HepG2 (cell line): ENCODE data around the gene CDA.

Source experiments
- SP1 ChIP-seq, 2 experiments: fragments of 450-650 bp in 1 of 2; sonication (generic) in 1 of 2; formaldehyde crosslinking in 1 of 2; IDR thresholded peaks; 2 replicates each; pipeline versions ENCODE4 v1.4.0 to v1.6.1; 2016 to 2020; ENCODE audit warnings: missing genetic modification reagents in 1 of 2
- ZNF296 ChIP-seq: sonication (generic); formaldehyde crosslinking; conservative IDR thresholded peaks from 2 replicates; pipeline ENCODE4 v1.5.0; 2020; ENCODE audit warnings: mild to moderate bottlenecking, missing genetic modification reagents
- TF ChIP-seq, protein P1 (sequence below): sonication (generic); formaldehyde crosslinking; IDR thresholded peaks from 2 replicates; pipeline ENCODE4 v1.5.0; 2020; ENCODE audit warnings: mild to moderate bottlenecking, missing genetic modification reagents, moderate library complexity

DNA sequence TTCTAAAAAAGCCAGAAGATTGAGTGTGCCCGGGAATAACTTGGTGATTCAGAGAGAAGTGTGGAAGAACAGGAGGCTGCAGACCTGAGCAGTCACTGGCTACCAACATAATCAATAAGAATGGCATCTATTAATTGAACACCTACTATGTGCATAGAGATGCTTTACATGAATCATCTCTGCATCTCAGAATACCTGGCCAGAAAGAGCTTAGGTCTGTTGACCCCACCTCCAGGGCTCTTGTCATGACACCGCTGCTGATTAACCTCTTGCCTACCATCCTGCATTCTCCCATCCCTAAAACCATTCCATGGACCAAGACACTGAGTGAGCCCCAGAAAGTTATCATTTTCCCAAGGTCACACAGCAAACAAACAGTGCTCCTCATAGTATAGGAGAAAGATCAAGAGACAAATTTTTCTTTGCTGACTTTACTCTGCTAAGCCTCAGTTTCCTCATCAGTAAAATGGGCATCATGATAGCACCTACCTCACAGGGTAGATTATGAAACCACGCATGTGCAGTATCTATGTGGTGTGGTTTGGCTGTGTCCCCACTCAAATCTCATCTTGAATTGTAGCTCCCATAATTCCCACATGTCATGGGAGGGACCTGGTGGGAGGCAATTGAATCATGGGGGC lies 28.1 kb downstream of the CDA start:
- TF ChIP-seq, protein P1, sequence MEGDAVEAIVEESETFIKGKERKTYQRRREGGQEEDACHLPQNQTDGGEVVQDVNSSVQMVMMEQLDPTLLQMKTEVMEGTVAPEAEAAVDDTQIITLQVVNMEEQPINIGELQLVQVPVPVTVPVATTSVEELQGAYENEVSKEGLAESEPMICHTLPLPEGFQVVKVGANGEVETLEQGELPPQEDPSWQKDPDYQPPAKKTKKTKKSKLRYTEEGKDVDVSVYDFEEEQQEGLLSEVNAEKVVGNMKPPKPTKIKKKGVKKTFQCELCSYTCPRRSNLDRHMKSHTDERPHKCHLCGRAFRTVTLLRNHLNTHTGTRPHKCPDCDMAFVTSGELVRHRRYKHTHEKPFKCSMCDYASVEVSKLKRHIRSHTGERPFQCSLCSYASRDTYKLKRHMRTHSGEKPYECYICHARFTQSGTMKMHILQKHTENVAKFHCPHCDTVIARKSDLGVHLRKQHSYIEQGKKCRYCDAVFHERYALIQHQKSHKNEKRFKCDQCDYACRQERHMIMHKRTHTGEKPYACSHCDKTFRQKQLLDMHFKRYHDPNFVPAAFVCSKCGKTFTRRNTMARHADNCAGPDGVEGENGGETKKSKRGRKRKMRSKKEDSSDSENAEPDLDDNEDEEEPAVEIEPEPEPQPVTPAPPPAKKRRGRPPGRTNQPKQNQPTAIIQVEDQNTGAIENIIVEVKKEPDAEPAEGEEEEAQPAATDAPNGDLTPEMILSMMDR = no peak
- TF ChIP-seq SP1 (IDR thresholded peaks at IDR 0.05) (no peak), SP1 (CRISPR knock-in tag; IDR thresholded peaks at IDR 0.05) (no peak), ZNF296 (no peak)
